ENCODE measurements around the gene AURKB.

DNA sequence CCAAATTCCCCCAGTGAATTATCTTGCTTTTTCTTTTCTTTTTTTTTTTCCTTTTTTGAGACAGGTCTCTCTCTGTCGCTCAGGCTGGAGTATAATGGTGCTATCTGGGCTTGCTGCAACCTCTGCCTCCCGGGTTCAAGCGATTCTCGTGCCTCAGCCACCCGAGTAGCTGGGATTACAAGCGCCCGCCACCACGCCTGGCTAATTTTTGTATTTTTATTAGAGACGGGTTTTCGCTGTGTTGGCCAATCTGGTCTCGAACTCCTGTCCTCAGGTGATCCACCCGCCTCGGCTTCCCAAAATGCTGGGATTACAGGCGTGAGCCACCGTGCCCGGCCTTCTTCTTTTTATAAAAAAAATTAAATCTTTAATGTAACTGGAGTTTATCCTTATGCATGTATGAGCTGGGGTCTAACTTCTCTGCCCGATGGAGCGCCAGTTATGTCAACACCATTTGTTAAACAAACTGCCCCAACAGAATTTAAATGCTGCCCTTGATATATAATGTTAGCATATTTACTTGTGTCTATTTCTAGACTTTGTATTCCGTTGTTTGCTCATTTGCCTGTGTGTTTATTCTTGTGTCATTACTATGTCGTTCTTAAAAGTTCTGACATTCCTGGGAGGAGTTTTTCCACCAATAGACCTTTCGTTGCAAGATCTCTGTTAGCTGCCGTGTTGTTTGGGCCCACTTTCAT, 535 bp upstream of the AURKB start:
- TF ChIP-seq, protein P1, sequence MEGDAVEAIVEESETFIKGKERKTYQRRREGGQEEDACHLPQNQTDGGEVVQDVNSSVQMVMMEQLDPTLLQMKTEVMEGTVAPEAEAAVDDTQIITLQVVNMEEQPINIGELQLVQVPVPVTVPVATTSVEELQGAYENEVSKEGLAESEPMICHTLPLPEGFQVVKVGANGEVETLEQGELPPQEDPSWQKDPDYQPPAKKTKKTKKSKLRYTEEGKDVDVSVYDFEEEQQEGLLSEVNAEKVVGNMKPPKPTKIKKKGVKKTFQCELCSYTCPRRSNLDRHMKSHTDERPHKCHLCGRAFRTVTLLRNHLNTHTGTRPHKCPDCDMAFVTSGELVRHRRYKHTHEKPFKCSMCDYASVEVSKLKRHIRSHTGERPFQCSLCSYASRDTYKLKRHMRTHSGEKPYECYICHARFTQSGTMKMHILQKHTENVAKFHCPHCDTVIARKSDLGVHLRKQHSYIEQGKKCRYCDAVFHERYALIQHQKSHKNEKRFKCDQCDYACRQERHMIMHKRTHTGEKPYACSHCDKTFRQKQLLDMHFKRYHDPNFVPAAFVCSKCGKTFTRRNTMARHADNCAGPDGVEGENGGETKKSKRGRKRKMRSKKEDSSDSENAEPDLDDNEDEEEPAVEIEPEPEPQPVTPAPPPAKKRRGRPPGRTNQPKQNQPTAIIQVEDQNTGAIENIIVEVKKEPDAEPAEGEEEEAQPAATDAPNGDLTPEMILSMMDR (conservative IDR thresholded peaks at IDR 0.05; ENCODE audit: low read depth, low read length): no peak
- no peak for TF ChIP-seq EZH2 (IDR thresholded peaks at IDR 0.05; ENCODE audit: borderline replicate concordance, low read depth, low read length, poor library complexity, severe bottlenecking)

Data from A673 (cell line).